Panc1 (cell line): Measurements from ENCODE around the gene PLP1. TPM values are rescaled to one million over a fixed set of nuclear protein-coding genes. Genes with fewer than 3 reads are reported as not detected.

Experiments
- ATAC-seq: fragments of 200-7000 bp; cut with Tn5 transposase; 2 replicates; pipeline ENCODE4 v1.9.1; 2020; ENCODE audit warnings: mild to moderate bottlenecking, moderate library complexity
- BruUV-seq: library from RNA; stranded (reverse); fragments of 400-500 nt; replicated peaks from 2 replicates; lab custom pipeline; 2021; lab: Mats Ljungman, UMichigan
- CTCF ChIA-PET: fragments of 300-600 bp; sonication (Branson Sonifier 250); formaldehyde crosslinking; loops from one replicate; lab custom pipeline; 2022; ENCODE audit warnings: antibody characterized with exemption; lab: Charles Lee
- POLR2A ChIA-PET: fragments of 300-600 bp; sonication (Branson Sonifier 250); formaldehyde crosslinking; loops from one replicate; lab custom pipeline; 2022; ENCODE audit warnings: antibody characterized with exemption; lab: Charles Lee
- DNase-seq: peaks from one replicate; pipeline ENCODE4 v3.0.0-alpha.2; 2010; ENCODE audit warnings: low read depth, low spot score
- H3K27ac ChIP-seq: 2 replicates; pipeline ENCODE4 v1.5.1; 2011; ENCODE audit warnings: mild to moderate bottlenecking, low read length, inconsistent platforms
- H3K27me3 ChIP-seq: fragments of 200-500 bp; sonication (Bioruptor generic); 2 replicates; pipeline ENCODE4 v1.6.0; 2014; ENCODE audit warnings: low read length, inconsistent platforms; ENCODE audit not compliant: control insufficient read depth, insufficient read depth
- H3K36me3 ChIP-seq: fragments of 200-500 bp; sonication (Bioruptor generic); 2 replicates; pipeline ENCODE4 v1.5.1; 2014; ENCODE audit warnings: inconsistent platforms, mild to moderate bottlenecking, low read length, moderate library complexity; ENCODE audit not compliant: control insufficient read depth, insufficient read depth
- H3K4me1 ChIP-seq: 2 replicates; pipeline ENCODE4 v1.5.1; 2011; ENCODE audit warnings: inconsistent platforms, mild to moderate bottlenecking, low read length, moderate library complexity; ENCODE audit not compliant: control insufficient read depth, insufficient read depth
- H3K4me3 ChIP-seq, 2 experiments: 2 replicates each; pipeline ENCODE4 v1.5.1; 2011 to 2012; ENCODE audit warnings: low read depth in 2 of 2, low read length in 2 of 2, mild to moderate bottlenecking in 2 of 2, inconsistent platforms in 1 of 2, moderate library complexity in 1 of 2
- H3K9me3 ChIP-seq: fragments of 200-500 bp; sonication (Bioruptor generic); 2 replicates; pipeline ENCODE4 v1.5.1; 2014; ENCODE audit warnings: low read depth, mild to moderate bottlenecking, inconsistent platforms, low read length, moderate library complexity; ENCODE audit not compliant: control insufficient read depth, insufficient read depth
- POLR2AphosphoS5 ChIP-seq: IDR thresholded peaks from 2 replicates; pipeline ENCODE4 v1.6.1; 2012; ENCODE audit warnings: mild to moderate bottlenecking, low read depth, low read length, moderate library complexity
- SIN3A ChIP-seq: IDR thresholded peaks from 2 replicates; pipeline ENCODE4 v1.6.1; 2012; ENCODE audit warnings: low read depth, mild to moderate bottlenecking, low read length, moderate library complexity, borderline replicate concordance; ENCODE audit not compliant: insufficient read depth
- TCF7L2 ChIP-seq: IDR thresholded peaks from 2 replicates; pipeline ENCODE4 v1.6.1; 2011; ENCODE audit warnings: mild to moderate bottlenecking, low read depth, low read length, inconsistent platforms
- in situ Hi-C: cut with HindIII; loops from 2 replicates; pipeline ENCODE4 v1.10.0; 2016; ENCODE audit warnings: low sequenced_read_pairs, low pct_unique_long_range_greater_than_20kb
- intact Hi-C: fragments of 100-400 bp; cut with micrococcal nuclease; formaldehyde crosslinking; loops from one replicate; pipeline ENCODE4 v1.10.0; 2022; ENCODE audit not compliant: unreplicated experiment
- total RNA-seq: library from RNA; stranded (reverse); gene quantifications from one replicate; pipeline ENCODE4 v1.2.1, GENCODE V29; 2021; ENCODE audit not compliant: unreplicated experiment
- TF ChIP-seq, protein P1 (sequence below), 2 experiments: IDR thresholded peaks; 2 replicates each; pipeline ENCODE4 v1.6.1; 2011 to 2012; ENCODE audit warnings: low read depth in 2 of 2, control low read depth in 1 of 2, low read length in 1 of 2, mild to moderate bottlenecking in 1 of 2, moderate library complexity in 1 of 2; ENCODE audit not compliant: insufficient read depth in 1 of 2
- TF ChIP-seq, protein P2 (sequence below): fragments of 450-650 bp; IDR thresholded peaks from 2 replicates; pipeline ENCODE4 v1.5.1; 2017; ENCODE audit warnings: mild to moderate bottlenecking

PLP1 gene
- total RNA-seq, 1 experiment from 2014 or later, result 0.13 TPM

DNA sequence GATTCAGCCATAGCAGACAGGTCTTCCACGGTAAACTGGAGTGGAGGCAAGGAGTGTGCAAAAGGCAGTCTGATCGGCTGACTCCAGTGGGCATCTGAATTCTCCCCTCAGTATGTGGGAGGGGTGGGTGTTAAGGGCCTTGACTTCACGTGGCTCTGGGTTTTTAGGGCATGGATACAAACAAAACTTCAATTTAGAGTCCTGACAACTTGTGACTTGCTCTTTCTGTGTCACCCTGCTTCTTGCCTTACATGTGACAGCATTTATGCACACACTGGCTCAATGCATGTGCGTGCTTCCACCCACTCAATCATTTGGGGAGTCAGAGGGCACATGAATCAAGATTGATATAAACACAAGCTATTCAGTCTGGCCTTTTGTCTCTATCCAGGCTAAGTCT, 17.5 kb downstream of the PLP1 start:
- Histone ChIP-seq H3K27ac (no peak overlapping the region), H3K4me1 (no peaks in the 10 kb centered on the region), H3K9me3 (no peaks in the 10 kb centered on the region), H3K4me3 (no peak overlapping the region), H3K36me3 (no peaks in the 10 kb centered on the region), H3K27me3 (peaks cover 23% of the 10 kb centered on the region; the same call in 1 of the 2 replicates)
- no peak for TF ChIP-seq SIN3A
- in situ Hi-C loops (no loop called here), intact Hi-C loops (no loop called here)
- ATAC-seq, result no peak
- CTCF ChIA-PET, result no interaction called here
- no peak for DNase-seq
- POLR2A ChIA-PET, result no interaction called here
- BruUV-seq, result no TSS peak

DNA sequence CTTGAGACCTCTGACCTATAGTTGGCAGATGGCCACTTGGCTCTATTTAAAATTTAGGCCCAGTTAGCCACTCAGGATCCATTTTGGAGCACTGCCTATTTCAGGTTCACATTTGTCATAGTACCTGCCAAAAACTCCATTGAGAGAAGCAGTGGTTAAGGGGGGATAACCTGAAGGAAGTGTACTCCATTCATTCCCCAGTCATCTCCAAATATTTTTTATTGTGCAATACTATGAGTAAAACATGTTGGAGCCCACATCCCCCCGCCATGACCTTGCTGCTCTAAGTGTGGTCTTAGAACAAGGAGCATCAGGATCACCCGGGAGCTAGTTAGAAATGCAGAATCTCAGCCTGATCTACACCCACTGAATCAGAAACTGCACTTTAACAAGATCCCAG, 21.1 kb downstream of the PLP1 start:
- intact Hi-C loops (no loop called here), in situ Hi-C loops (no loop called here)
- no peaks in the 10 kb centered on the region for H3K4me1 ChIP-seq
- DNase-seq (no peak), ATAC-seq (no peak)
- POLR2A ChIA-PET, result no interaction called here
- no TSS peak for BruUV-seq
- CTCF ChIA-PET, result no interaction called here
- H3K4me3 ChIP-seq, result no peak overlapping the region
- H3K27me3 ChIP-seq, result peaks cover 3% of the 10 kb centered on the region; the same call in 1 of the 2 replicates
- H3K9me3 ChIP-seq, result no peaks in the 10 kb centered on the region
- TF ChIP-seq, protein P1, sequence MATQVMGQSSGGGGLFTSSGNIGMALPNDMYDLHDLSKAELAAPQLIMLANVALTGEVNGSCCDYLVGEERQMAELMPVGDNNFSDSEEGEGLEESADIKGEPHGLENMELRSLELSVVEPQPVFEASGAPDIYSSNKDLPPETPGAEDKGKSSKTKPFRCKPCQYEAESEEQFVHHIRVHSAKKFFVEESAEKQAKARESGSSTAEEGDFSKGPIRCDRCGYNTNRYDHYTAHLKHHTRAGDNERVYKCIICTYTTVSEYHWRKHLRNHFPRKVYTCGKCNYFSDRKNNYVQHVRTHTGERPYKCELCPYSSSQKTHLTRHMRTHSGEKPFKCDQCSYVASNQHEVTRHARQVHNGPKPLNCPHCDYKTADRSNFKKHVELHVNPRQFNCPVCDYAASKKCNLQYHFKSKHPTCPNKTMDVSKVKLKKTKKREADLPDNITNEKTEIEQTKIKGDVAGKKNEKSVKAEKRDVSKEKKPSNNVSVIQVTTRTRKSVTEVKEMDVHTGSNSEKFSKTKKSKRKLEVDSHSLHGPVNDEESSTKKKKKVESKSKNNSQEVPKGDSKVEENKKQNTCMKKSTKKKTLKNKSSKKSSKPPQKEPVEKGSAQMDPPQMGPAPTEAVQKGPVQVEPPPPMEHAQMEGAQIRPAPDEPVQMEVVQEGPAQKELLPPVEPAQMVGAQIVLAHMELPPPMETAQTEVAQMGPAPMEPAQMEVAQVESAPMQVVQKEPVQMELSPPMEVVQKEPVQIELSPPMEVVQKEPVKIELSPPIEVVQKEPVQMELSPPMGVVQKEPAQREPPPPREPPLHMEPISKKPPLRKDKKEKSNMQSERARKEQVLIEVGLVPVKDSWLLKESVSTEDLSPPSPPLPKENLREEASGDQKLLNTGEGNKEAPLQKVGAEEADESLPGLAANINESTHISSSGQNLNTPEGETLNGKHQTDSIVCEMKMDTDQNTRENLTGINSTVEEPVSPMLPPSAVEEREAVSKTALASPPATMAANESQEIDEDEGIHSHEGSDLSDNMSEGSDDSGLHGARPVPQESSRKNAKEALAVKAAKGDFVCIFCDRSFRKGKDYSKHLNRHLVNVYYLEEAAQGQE (IDR thresholded peaks at IDR 0.05; ENCODE audit: insufficient read depth in 1 of 2, low read depth in 2 of 2, low read length in 1 of 2), result no peak
- TF ChIP-seq POLR2AphosphoS5, result no peak
- TF ChIP-seq TCF7L2, result no peak
- TF ChIP-seq SIN3A, result no peak
- TF ChIP-seq, protein P2, sequence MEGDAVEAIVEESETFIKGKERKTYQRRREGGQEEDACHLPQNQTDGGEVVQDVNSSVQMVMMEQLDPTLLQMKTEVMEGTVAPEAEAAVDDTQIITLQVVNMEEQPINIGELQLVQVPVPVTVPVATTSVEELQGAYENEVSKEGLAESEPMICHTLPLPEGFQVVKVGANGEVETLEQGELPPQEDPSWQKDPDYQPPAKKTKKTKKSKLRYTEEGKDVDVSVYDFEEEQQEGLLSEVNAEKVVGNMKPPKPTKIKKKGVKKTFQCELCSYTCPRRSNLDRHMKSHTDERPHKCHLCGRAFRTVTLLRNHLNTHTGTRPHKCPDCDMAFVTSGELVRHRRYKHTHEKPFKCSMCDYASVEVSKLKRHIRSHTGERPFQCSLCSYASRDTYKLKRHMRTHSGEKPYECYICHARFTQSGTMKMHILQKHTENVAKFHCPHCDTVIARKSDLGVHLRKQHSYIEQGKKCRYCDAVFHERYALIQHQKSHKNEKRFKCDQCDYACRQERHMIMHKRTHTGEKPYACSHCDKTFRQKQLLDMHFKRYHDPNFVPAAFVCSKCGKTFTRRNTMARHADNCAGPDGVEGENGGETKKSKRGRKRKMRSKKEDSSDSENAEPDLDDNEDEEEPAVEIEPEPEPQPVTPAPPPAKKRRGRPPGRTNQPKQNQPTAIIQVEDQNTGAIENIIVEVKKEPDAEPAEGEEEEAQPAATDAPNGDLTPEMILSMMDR, result no peak
- no peak overlapping the region for H3K27ac ChIP-seq
- H3K36me3 ChIP-seq, result no peaks in the 10 kb centered on the region

DNA sequence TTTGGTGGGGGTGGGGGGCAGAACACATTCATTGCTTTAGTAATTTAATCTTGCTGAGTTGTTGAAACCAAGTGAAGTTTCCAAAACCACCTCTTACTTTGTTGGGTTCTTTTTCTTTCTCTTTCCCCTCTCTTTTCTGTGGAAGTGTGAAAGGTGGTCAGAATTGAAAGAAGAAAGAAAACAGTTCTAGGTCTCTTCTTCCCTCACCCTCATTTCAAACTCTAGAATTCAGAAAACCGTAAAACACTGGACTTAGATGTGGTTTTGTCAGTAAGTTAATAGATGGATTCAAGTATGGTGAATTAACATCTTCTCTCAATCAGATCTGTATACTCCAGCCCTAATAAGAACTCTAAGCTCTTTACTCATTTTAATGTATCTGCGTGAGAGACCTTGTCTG, 23.7 kb downstream of the PLP1 start:
- Histone ChIP-seq H3K9me3 (no peaks in the 10 kb centered on the region), H3K27me3 (no peaks in the 10 kb centered on the region), H3K4me1 (no peaks in the 10 kb centered on the region), H3K27ac (no peak overlapping the region), H3K4me3 (no peak overlapping the region), H3K36me3 (no peaks in the 10 kb centered on the region)
- no peak for TF ChIP-seq SIN3A
- no peak for TF ChIP-seq TCF7L2
- TF ChIP-seq, protein P1 (IDR thresholded peaks at IDR 0.05; ENCODE audit: insufficient read depth in 1 of 2, low read depth in 2 of 2, low read length in 1 of 2), result no peak
- TF ChIP-seq POLR2AphosphoS5, result no peak
- TF ChIP-seq, protein P2, result no peak
- CTCF ChIA-PET, result no interaction called here
- BruUV-seq, result no TSS peak
- intact Hi-C loops, result no loop called here
- DNase-seq, result no peak
- no peak for ATAC-seq
- POLR2A ChIA-PET, result no interaction called here
- in situ Hi-C loops, result no loop called here
